ENCODE measurements around the gene LAMTOR1.

The LAMTOR1 gene

GRCh38 chr11:72116019-72116755 lies 13.1 kb upstream of the LAMTOR1 start:
- DNase-seq = no peak

GRCh38 chr11:72114570-72114969 lies 11.5 kb upstream of the LAMTOR1 start:
- DNase-seq = no peak

- DNase-seq = no peak
Observed at GRCh38 chr11:72112978-72113808, 10.1 kb upstream of the LAMTOR1 start.

- peak; percentile 98 for DNase-seq
Observed at GRCh38 chr11:72112143-72112977, 9.3 kb upstream of the LAMTOR1 start, which contains the start of gene ANAPC15. TSS of gene ANAPC15 (minus strand) at chr11:72112695. CDS start at chr11:72111276, 1,419 bp downstream.

- no peak for DNase-seq
Observed at GRCh38 chr11:72111300-72112142, 8.4 kb upstream of the LAMTOR1 start.

- no peak for DNase-seq
Observed at GRCh38 chr11:72105888-72106287, 2.8 kb upstream of the LAMTOR1 start, which contains the start of gene TOMT. TSS of gene TOMT (plus strand) at chr11:72105924. CDS start at chr11:72105952, 28 bp downstream.

GRCh38 chr11:72103754-72104167 lies 664 bp upstream of the LAMTOR1 start:
- DNase-seq = no peak

- DNase-seq = no peak
Observed at GRCh38 chr11:72102631-72102945, 509 bp downstream of the LAMTOR1 start.

- DNase-seq = no peak
Observed at GRCh38 chr11:72102162-72102561, 935 bp downstream of the LAMTOR1 start.

GRCh38 chr11:72100462-72100861 lies 2.6 kb downstream of the LAMTOR1 start:
- no peak for DNase-seq

GRCh38 chr11:72100009-72100408 lies 3.1 kb downstream of the LAMTOR1 start:
- no peak for DNase-seq

- DNase-seq = no peak
Observed at GRCh38 chr11:72098741-72099140, 4.4 kb downstream of the LAMTOR1 start.

GRCh38 chr11:72091292-72091691 lies 11.8 kb downstream of the LAMTOR1 start:
- peak in 1 of 2 experiments; percentile 36 for DNase-seq

- no peak for DNase-seq
Observed at GRCh38 chr11:72088076-72088808, 14.9 kb downstream of the LAMTOR1 start.

- DNase-seq = no peak
Observed at GRCh38 chr11:72085621-72086351, 17.3 kb downstream of the LAMTOR1 start.

GRCh38 chr11:72084965-72085364 lies 18.1 kb downstream of the LAMTOR1 start:
- no peak for DNase-seq

GRCh38 chr11:72084076-72084475 lies 19.0 kb downstream of the LAMTOR1 start:
- no peak for DNase-seq

- no peak for DNase-seq
Observed at GRCh38 chr11:72083414-72083813, 19.7 kb downstream of the LAMTOR1 start.

GRCh38 chr11:72081821-72082453 lies 21.2 kb downstream of the LAMTOR1 start:
- DNase-seq = no peak

GRCh38 chr11:72081184-72081644 lies 21.9 kb downstream of the LAMTOR1 start:
- DNase-seq = no peak

Data from NCI-H1930 (cell line).